Measurements from ENCODE around the gene EXO1.

The EXO1 gene

GRCh38 chr1:241895013-241895412, 47.0 kb downstream of the EXO1 start:
- no peak for DNase-seq

GRCh38 chr1:241896670-241896962, 48.6 kb downstream of the EXO1 start:
- no peak for DNase-seq

- no peak for DNase-seq
Measured at GRCh38 chr1:241899210-241899609, 51.2 kb downstream of the EXO1 start.

- no peak for DNase-seq
Measured at GRCh38 chr1:241900381-241900780, 52.4 kb downstream of the EXO1 start.

GRCh38 chr1:241902391-241903065, 54.5 kb downstream of the EXO1 start:
- no peak for DNase-seq

GRCh38 chr1:241916196-241916595, 68.2 kb downstream of the EXO1 start:
- no peak for DNase-seq

- no peak for DNase-seq
Measured at GRCh38 chr1:241917487-241917886, 69.5 kb downstream of the EXO1 start.

GRCh38 chr1:241918879-241919278, 70.9 kb downstream of the EXO1 start:
- no peak for DNase-seq

GRCh38 chr1:241924080-241924808, 76.2 kb downstream of the EXO1 start:
- DNase-seq: no peak

GRCh38 chr1:241926141-241926540, 78.1 kb downstream of the EXO1 start:
- DNase-seq: no peak

GRCh38 chr1:241927321-241927720, 79.3 kb downstream of the EXO1 start:
- no peak for DNase-seq

GRCh38 chr1:241932845-241933244, 84.8 kb downstream of the EXO1 start:
- DNase-seq: no peak

- no peak for DNase-seq
Measured at GRCh38 chr1:241934201-241934848, 86.3 kb downstream of the EXO1 start.

GRCh38 chr1:241934866-241935265, 86.9 kb downstream of the EXO1 start:
- no peak for DNase-seq
